Suppressor macrophage treated with lipopolysaccharide for 1 hour (primary cell): Measurements from ENCODE around the gene TRPV2.

Source experiments
- DNase-seq, 3 donors: peaks; one replicate each; pipeline ENCODE4 v3.0.0-alpha.2; 2020 to 2022

Gene TRPV2

GRCh38 chr17:16474012-16474725, 58.8 kb downstream of the TRPV2 start:
- no peak for DNase-seq

GRCh38 chr17:16475179-16475704, 59.9 kb downstream of the TRPV2 start:
- DNase-seq, result no peak

GRCh38 chr17:16477255-16477654, 61.9 kb downstream of the TRPV2 start:
- no peak for DNase-seq

GRCh38 chr17:16477666-16478065, 62.3 kb downstream of the TRPV2 start:
- no peak for DNase-seq

- no peak for DNase-seq
Observed at GRCh38 chr17:16478649-16479048, 63.3 kb downstream of the TRPV2 start.

GRCh38 chr17:16479264-16479663, 63.9 kb downstream of the TRPV2 start:
- no peak for DNase-seq

GRCh38 chr17:16480995-16481394, 65.6 kb downstream of the TRPV2 start:
- no peak for DNase-seq

- no peak for DNase-seq
Observed at GRCh38 chr17:16482253-16482652, 66.9 kb downstream of the TRPV2 start.

- DNase-seq, result no peak
Observed at GRCh38 chr17:16483021-16483645, 67.8 kb downstream of the TRPV2 start.

- no peak for DNase-seq
Observed at GRCh38 chr17:16484445-16485175, 69.2 kb downstream of the TRPV2 start.
